ENCODE measurements around the gene ZPR1. TPM values are rescaled to one million over a fixed set of nuclear protein-coding genes. Genes with fewer than 3 reads are reported as not detected.

ZPR1 gene
- total and polyA plus RNA-seq, 4 donors = 9.4 to 56.1 (median 18.3) TPM

- TF ChIP-seq ATF3 (IDR thresholded peaks at IDR 0.05) = no peak
- no peak for TF ChIP-seq HNF4G (IDR thresholded peaks at IDR 0.05)
- TF ChIP-seq TAF1 (conservative IDR thresholded peaks at IDR 0.05) = no peak
- TF ChIP-seq ZBTB33 (IDR thresholded peaks at IDR 0.05) = no peak
- TF ChIP-seq FOXA1 (IDR thresholded peaks at IDR 0.05) = no peak
- no peak for TF ChIP-seq MAX (IDR thresholded peaks at IDR 0.05)
- TF ChIP-seq RAD21 (IDR thresholded peaks at IDR 0.05) = no peak
- no peak for TF ChIP-seq RXRA (IDR thresholded peaks at IDR 0.05)
- TF ChIP-seq NR2F2 (IDR thresholded peaks at IDR 0.05) = no peak
- TF ChIP-seq CTCF (IDR thresholded peaks at IDR 0.05; ENCODE audit: low read depth, low read length, missing input control) = no peak
- no peak for TF ChIP-seq EGR1 (IDR thresholded peaks at IDR 0.05; ENCODE audit: low read depth in 2 of 2)
- TF ChIP-seq GABPA (IDR thresholded peaks at IDR 0.05 in 1 of 2, conservative IDR thresholded peaks at IDR 0.05 in 1 of 2) = no peak
- no peak for TF ChIP-seq JUND (IDR thresholded peaks at IDR 0.05)
- no peak for TF ChIP-seq FOXA2 (IDR thresholded peaks at IDR 0.05)
- no peak for TF ChIP-seq SP1 (IDR thresholded peaks at IDR 0.05)
- TF ChIP-seq HNF4A (conservative IDR thresholded peaks at IDR 0.05) = no peak
- no peak for TF ChIP-seq REST (IDR thresholded peaks at IDR 0.05)
- TF ChIP-seq YY1 (IDR thresholded peaks at IDR 0.05) = no peak
- DNase-seq (ENCODE audit: low spot score) = no peak
- H3K4me3 ChIP-seq (ENCODE audit: low read depth in 1 of 3, low read length in 3 of 3) = peak overlapping the region; percentile 42 to 78 (median 68)
- WGBS = 78% methylated on average over 5 of the region's 5 CpGs
- H3K9ac ChIP-seq (ENCODE audit: low read depth in 1 of 2, low read length in 2 of 2) = peak overlapping the region in 1 of 2 donors; percentile 9
- H3K27ac ChIP-seq (ENCODE audit: low read depth in 1 of 2, low read length in 2 of 2) = no peak overlapping the region
- H3K27me3 ChIP-seq (ENCODE audit: control insufficient read depth in 4 of 4, insufficient read depth in 4 of 4, low read length in 3 of 4) = no peaks in the 10 kb centered on the region
- no peaks in the 10 kb centered on the region for H3K9me3 ChIP-seq (ENCODE audit: control insufficient read depth in 4 of 4, low read length in 3 of 4)
- peaks cover 0 to 48% (median 42%) of the 10 kb centered on the region in 4 donors for H3K4me1 ChIP-seq (ENCODE audit: control insufficient read depth in 4 of 4, insufficient read depth in 4 of 4, low read length in 3 of 4)
- peaks cover 10 to 41% (median 35%) of the 10 kb centered on the region in 4 donors for H3K36me3 ChIP-seq (ENCODE audit: control insufficient read depth in 4 of 4, insufficient read depth in 3 of 4, low read depth in 1 of 4, low read length in 3 of 4)
These were observed 857 bp downstream of the ZPR1 start for GRCh38 chr11:116786966-116787365.

Data from liver (tissue), 9 donors.